ENCODE results near the gene ACSF2.
A peak's percentile ranks its signal among the peaks of the same experiment; 100 is the strongest.

ACSF2 gene

GRCh38 chr17:50505591-50506130, 79.6 kb downstream of the ACSF2 start:
- DNase-seq, result no peak

GRCh38 chr17:50506298-50506697, 80.3 kb downstream of the ACSF2 start:
- DNase-seq, result no peak

- DNase-seq, result peak; percentile 80
Measured at GRCh38 chr17:50507871-50508572, 82.0 kb downstream of the ACSF2 start, which contains the start of gene MYCBPAP. Gene MYCBPAP, plus strand, starts transcription at chr17:50508439. Its CDS starts 236 bp downstream, at chr17:50508675.

GRCh38 chr17:50508573-50509460, 82.8 kb downstream of the ACSF2 start:
- no peak for DNase-seq

GRCh38 chr17:50511058-50511457, 85.0 kb downstream of the ACSF2 start:
- peak; percentile 69 for DNase-seq

- DNase-seq, result no peak
Measured at GRCh38 chr17:50513495-50513894, 87.5 kb downstream of the ACSF2 start.

- no peak for DNase-seq
Measured at GRCh38 chr17:50514388-50514787, 88.4 kb downstream of the ACSF2 start.

- no peak for DNase-seq
Measured at GRCh38 chr17:50514936-50515702, 89.1 kb downstream of the ACSF2 start.

GRCh38 chr17:50517011-50517410, 91.0 kb downstream of the ACSF2 start:
- DNase-seq, result no peak

GRCh38 chr17:50517504-50518383, 91.7 kb downstream of the ACSF2 start:
- DNase-seq, result no peak

GRCh38 chr17:50518384-50519023, 92.5 kb downstream of the ACSF2 start:
- DNase-seq, result no peak

GRCh38 chr17:50519141-50519834, 93.3 kb downstream of the ACSF2 start:
- DNase-seq, result no peak

- no peak for DNase-seq
Measured at GRCh38 chr17:50520483-50520882, 94.5 kb downstream of the ACSF2 start.

GRCh38 chr17:50521514-50521913, 95.5 kb downstream of the ACSF2 start:
- no peak for DNase-seq

- DNase-seq, result no peak
Measured at GRCh38 chr17:50522766-50523165, 96.7 kb downstream of the ACSF2 start.

- DNase-seq, result no peak
Measured at GRCh38 chr17:50523208-50523607, 97.2 kb downstream of the ACSF2 start.
